Hepatocyte (in vitro differentiated cells): ENCODE measurements around the gene ITIH6.
"Not testable (repeated sequence)": the region's sequence is repeated elsewhere in the genome, so short reads cannot be mapped to it uniquely, and the experiment has no call there.

Experiments
- EZH2 ChIP-seq: fragments of 200-600 bp; sonication (generic); IDR thresholded peaks from 2 replicates; pipeline ENCODE4 v1.6.1; 2016; ENCODE audit warnings: antibody characterized with exemption, mild to moderate bottlenecking, borderline replicate concordance
- TF ChIP-seq, protein P1 (sequence below): fragments of 200-600 bp; sonication (generic); IDR thresholded peaks from 2 replicates; pipeline ENCODE4 v1.5.1; 2016; ENCODE audit warnings: antibody characterized with exemption, mild to moderate bottlenecking; ENCODE audit not compliant: poor library complexity

DNA sequence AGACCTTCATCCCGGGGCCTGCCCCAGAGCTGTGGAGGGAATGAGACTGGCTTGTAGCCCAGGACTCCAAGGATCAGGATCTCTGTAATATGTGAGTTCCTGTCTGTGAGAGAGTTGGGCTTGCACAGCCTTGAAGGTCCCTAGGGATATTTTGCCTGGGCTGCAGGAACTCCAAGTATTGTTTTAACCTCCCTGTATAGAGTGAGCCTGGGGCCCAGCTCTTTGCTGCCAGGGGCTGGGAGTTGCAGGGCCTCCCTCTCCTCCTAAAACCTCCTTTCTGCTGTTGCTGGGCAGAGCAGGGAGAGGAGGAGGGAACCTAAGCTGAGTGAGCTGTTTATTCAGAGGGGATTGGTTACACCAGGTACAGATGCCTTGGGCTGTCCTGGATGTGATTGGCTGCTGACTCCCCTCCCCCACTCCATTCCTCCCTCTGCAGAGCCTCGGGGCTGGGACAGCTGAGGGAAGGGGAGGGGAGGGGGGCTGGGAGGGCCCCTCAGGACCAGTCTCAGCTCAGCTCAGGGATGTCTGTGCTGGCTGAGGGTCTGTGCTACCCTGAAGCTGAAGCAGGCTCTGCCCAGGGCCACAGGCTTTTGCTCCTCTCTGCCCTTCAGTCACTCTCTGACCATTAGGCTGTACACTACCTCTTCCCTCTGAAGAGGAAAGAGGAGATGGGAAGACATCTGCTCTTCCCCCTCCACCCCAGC is 23.5 kb downstream of the ITIH6 start:
- TF ChIP-seq, protein P1, sequence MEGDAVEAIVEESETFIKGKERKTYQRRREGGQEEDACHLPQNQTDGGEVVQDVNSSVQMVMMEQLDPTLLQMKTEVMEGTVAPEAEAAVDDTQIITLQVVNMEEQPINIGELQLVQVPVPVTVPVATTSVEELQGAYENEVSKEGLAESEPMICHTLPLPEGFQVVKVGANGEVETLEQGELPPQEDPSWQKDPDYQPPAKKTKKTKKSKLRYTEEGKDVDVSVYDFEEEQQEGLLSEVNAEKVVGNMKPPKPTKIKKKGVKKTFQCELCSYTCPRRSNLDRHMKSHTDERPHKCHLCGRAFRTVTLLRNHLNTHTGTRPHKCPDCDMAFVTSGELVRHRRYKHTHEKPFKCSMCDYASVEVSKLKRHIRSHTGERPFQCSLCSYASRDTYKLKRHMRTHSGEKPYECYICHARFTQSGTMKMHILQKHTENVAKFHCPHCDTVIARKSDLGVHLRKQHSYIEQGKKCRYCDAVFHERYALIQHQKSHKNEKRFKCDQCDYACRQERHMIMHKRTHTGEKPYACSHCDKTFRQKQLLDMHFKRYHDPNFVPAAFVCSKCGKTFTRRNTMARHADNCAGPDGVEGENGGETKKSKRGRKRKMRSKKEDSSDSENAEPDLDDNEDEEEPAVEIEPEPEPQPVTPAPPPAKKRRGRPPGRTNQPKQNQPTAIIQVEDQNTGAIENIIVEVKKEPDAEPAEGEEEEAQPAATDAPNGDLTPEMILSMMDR = not testable (repeated sequence)
- TF ChIP-seq EZH2 = not testable (repeated sequence)
